DMS 273 (cell line): Measurements from ENCODE around the gene DTX1.
A peak's percentile ranks its signal among the peaks of the same experiment; 100 is the strongest.

Source experiments
- DNase-seq: peaks from one replicate; lab custom pipeline; 2025; ENCODE audit not compliant: unreplicated experiment; lab: John Stamatoyannopoulos, UW

DTX1 gene

DNA sequence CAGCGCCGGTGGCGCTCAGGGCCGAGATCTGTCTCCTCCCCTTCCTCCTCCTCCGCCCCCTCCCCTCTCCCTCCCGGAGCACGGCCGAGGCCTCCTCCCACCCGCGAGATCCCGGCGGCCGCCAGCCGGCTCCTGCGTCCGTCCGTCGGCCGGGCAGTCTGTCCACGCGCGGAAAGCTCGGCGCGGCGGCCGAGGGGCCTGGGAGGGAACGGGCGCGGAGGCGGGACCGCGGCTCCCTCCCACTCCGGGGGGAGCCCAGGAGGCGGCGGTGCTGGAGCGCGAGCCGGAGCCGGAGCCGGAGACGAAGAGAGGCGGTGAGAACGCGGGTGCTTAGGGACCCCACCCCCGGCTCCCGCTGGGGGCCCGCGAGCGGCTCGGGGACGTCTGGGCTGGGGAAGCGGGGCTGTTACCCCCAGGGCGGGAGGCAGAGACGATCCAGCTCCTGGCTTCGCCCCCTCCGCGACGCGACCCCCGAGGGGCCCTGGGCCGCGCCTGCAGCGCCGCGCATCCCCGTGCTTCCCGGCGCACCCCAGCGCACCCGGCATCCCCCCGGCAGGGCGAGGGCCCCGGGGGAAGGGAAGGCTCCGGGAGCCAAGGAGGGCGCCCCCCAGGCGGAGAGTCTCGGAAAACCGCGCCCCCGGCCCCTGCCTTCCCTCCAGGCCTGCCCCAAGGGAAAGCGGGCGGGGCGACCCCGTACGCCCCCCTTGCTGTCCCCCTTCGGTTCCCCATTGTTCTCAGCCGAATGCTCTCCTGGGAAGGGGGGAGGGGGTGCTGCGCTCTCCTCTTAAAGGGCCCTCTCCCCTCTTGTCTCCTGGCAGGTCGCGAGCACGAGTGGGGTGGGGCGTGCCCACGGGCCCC is at the start of gene DTX1:
TSS of gene DTX1 (plus strand) at position 100 of the 858 bp plus-strand sequence. CDS start 1,463 bp downstream, outside the sequence.
- peak; percentile 41 for DNase-seq

DNA sequence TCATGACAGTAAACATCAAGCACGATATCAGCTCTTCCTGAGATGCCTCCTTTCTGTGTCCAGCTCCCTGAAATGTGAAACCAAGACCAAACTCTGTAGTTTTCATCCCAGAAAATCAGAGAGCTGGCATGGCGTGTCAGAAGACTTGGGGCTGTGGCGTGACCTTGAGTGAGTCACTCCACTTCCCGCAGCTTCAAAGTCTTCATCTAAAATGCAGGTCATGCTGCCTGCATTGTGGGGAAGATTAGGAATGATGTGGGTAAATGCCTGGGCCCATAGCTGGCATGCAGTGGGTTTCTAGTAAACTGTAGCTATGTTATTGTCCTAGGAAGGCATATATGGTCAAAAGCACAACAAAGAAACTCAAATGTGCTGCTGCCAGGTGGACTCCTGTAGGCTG is 49.4 kb upstream of the DTX1 start:
- DNase-seq = no peak

- DNase-seq = no peak
Measured at GRCh38 chr12:113010701-113011100, 45.8 kb upstream of the DTX1 start.

DNA sequence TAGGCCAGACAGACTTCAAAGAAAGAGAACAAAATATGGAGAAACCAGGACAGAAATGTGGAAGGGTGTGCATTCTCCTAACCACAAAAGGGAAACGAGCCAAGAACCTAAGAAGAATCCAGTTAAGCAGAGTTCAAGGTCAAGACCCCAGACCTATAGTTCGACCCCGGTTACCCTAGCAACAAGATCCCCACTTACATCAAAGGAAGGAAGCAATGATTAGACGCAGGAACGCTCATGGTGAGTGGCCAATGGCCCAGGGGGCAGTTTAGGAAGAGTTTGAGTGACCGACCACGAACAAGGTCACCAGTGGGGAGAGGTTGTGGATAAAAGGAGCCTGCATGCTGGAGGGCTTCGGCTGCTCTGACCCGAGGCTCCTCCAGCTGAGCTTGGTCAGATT is 42.0 kb upstream of the DTX1 start:
- DNase-seq = no peak

DNA sequence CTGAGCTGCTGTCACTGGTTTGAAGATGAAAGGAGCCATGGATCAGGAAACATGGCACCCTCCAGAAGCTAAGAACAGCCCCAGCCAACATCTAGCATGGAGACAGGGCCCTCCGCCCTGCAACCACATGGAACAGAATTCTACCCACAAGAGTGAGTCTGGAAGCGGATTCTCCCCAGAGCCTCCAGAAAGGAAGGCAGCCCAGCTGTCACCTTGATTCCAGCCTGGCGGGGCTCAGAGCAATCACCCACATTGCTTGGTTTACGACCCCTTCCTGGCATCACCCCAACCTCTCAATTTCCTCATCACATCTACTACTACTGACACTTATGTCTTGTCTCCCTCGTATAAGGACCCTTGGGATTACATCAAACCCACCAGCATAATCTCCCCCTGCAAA is 39.7 kb upstream of the DTX1 start:
- DNase-seq = peak; percentile 56

GRCh38 chr12:113019025-113019424 is 37.5 kb upstream of the DTX1 start:
- DNase-seq = peak; percentile 8

- DNase-seq = no peak
Measured at GRCh38 chr12:113021500-113021899, 35.0 kb upstream of the DTX1 start.

GRCh38 chr12:113022563-113023297 is 33.8 kb upstream of the DTX1 start:
- no peak for DNase-seq

GRCh38 chr12:113027726-113028125 is 28.8 kb upstream of the DTX1 start:
- DNase-seq = no peak

- peak; percentile 69 for DNase-seq
Measured at GRCh38 chr12:113030875-113031525, 25.5 kb upstream of the DTX1 start.

- DNase-seq = no peak
Measured at GRCh38 chr12:113039911-113040445, 16.6 kb upstream of the DTX1 start.

DNA sequence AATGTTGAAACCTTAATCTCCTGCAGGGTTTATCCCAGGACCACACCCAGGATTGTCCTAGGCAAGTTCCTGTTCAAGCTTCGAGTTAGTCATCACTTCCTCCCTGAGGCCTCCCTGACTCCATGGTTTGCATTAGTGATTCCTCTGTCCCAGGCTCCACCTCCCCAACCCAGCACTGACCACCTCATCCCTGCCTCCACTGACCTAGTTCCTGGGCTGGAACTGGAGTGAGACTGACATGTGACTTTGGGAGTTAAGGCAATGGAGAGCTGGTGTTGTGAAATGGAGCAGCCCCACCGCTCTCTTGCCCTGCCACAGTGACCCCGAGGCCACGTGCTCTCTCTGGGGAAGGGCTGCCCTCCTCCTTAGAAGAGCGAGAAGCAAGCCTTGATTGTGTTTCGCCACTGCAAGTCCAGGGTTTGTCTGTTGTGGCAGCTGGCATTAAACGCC is 15.8 kb upstream of the DTX1 start:
- no peak for DNase-seq

DNA sequence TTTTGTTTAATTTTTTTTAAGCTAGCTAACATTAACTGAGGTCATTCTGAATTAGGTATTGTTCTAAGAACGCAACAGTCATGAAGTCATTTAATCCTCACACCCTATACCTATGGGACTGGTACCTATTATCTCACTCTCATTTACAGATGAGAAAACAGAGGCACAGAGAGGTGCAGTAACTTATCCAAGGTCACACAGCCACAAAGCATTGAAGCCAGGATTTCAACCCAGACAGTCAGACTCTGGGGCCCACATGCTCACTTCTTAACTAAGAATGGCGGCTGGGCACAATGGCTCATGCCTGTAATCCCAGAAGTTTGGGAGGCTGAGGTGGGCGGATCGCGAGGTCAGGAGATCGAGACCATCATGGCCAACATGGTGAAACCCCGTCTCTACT is 15.0 kb upstream of the DTX1 start:
- DNase-seq = no peak

GRCh38 chr12:113043240-113043639 is 13.3 kb upstream of the DTX1 start:
- peak; percentile 34 for DNase-seq

DNA sequence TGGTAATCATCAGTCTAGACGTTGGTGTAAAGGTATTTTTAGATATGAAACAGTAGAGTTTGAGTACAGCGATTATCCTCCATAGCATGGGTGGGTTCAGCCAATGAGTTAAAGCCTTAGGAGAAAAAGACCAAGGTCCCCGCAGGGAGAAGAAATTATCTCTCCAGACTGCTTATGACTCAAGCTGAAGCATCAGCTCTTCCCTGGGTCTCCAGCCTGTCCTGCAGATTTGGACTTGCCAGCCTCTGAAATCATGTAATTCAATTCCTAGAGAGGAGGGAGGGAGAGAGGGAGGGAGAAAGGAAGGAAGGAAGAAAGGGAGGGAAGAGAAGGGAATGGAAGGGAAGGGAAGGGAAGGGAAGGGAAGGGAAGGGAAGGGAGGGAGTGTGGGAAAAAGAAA is 12.0 kb upstream of the DTX1 start:
- DNase-seq = no peak

DNA sequence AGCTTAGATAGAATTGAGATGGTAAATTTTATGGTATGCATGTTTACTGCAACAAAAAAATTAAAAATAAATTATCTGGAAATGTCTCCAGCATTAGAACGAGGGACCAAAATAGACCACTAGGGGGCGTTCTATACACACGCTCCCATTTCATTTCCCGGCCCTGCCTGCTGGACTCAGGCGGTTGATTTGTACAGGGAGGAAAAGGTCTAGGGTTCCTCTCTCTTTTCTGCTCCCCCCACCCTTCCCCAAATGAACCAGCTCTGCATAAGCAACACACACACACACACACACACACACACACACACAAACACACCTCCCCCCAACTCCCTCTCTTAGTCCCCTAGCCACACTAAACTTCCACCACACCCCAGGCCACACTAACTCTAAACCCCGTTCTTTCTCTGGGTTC is 7.8 kb upstream of the DTX1 start:
- peak; percentile 77 for DNase-seq

GRCh38 chr12:113049976-113050742 is 6.4 kb upstream of the DTX1 start:
- no peak for DNase-seq

DNA sequence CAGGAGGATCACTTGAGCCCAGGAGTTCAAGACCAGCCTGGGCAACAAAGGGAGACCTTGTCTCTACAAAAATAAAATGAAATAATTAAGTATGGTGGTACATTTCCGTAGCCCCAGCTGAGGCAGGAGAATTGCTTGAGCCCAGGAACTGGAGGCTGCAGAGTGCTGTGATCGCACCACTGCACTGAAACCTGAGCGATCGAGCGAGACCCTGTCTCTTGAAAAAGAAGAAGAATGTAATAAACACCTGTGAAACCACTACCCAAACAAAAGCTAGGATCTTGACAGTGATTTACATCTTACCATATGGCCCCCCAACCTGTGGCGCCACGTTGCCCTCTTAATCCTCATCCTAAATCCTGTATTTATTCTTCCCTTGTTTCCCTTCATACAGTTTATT is 5.7 kb upstream of the DTX1 start:
- no peak for DNase-seq

- no peak for DNase-seq
Measured at GRCh38 chr12:113051759-113052158, 4.8 kb upstream of the DTX1 start.

GRCh38 chr12:113052326-113052725 is 4.2 kb upstream of the DTX1 start:
- DNase-seq = no peak
